Measurements from ENCODE around the gene MGST3. TPM values are rescaled to one million over a fixed set of nuclear protein-coding genes. Genes with fewer than 3 reads are reported as not detected.
"Not testable (repeated sequence)": the region's sequence is repeated elsewhere in the genome, so short reads cannot be mapped to it uniquely, and the experiment has no call there.

MGST3 gene
- total RNA-seq, 2 experiments from 2014 or later, result 53.3 to 56.6 TPM

DNA sequence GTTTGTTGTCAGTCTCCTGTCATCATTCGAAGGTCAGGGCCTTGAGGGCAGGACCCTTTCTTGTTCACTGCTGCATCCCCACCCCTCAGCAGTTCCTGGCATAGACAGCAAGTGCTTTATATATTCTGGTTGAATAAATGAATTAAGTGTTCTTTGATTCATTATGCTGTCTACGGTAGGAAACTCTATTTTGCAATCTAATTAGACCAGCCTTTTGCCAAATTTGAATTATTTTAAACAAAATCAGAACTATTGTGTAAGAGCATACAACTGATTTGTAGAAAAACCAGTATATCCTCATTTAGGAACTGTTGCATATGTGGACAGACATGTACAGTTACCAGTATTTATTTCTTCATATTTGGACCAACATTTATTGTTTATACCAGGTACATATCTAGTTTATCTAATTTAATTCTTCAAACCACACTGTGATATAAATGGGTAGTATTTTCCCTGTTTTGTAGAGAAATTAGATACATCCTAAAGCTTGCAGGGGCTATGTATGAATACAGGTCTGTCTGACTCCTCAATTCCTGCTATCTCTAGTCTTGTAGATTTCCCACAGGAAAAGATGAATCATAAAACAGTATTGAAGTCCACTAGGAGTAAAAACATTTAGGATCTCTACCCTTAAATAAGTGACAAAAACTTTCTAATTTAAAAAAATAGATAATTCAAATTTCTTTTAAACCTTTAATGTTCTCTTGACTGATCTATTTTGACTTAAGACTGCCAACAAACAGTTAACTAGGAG lies 10.4 kb downstream of the MGST3 start:
- H3K4me1 Mint-ChIP-seq (ENCODE audit: low read depth), result peaks cover 46% of the 10 kb centered on the region
- intact Hi-C loops (cut with micrococcal nuclease), result no loop called here
- ChIA-PET POLR2A (no interaction called here), CTCF (no interaction called here)
- H3K9me3 Mint-ChIP-seq, result no peaks in the 10 kb centered on the region
- H3K27ac Mint-ChIP-seq, result no peak overlapping the region
- no peak overlapping the region for H3K4me3 Mint-ChIP-seq
- H3K27me3 Mint-ChIP-seq, result no peaks in the 10 kb centered on the region
- H3K36me3 Mint-ChIP-seq, result peaks cover 7% of the 10 kb centered on the region
- no peak for DNase-seq

DNA sequence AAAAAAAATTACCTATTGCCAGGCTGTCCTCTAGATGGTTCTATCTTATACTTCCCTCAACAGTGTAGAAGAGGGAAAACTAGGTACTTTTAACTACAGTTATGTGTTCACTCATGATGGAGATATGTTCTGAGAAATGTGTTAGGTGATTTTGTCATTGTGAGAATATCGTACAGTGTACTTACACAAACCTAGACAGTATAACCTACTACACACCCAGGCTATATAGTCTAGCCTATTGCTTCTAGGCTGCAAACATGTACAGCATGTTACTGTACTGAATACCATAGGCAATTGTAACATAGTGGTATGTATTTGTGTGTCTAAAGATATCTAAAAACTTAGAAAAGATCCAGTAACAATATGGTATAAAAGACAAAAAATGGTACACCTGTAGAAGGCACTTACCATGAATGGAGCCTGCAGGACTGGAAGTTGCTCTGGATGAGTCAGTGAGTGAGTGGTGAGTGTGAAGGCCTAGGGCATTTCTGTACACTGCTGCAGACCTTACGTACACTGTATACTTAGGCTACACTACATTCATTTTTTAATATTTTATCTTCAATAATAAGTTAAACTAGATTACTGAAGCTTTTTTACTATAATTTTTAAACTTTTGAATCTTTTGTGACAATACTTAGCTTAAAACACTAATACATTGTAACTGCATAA lies 13.2 kb downstream of the MGST3 start:
- H3K27ac Mint-ChIP-seq, result no peak overlapping the region
- H3K4me1 Mint-ChIP-seq (ENCODE audit: low read depth), result peaks cover 37% of the 10 kb centered on the region

DNA sequence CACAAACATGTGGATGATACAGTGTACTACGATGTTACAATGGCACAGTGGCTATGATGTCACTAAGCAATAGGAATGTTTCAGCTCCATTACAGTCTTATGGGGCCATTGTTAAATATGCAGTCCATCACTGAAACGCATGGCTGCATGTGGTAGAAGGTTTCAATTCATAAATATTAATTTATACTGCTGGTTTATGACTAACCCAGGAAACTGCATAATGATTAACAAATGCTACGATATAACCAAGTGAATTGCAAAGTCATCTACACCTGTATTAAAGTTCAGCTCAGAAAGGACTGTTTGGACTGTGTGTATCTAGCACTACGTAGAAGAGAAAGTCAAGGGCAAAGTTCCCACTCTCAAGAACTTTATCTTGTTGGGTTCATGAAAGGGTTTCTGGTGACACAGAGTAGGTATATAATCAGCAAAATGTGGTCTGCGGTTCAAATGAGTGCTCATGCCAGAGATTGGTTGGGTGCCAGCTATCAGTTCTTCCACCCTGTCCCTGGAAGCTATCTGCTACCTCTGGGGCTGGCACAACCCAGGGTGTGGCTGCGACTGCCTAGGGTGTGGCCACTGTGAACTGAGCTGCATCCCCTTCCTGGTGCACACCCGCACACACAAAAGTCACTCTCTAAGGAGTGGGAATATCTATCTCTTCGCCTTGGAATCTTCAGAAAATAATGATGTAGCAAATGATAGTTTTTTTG lies 14.8 kb downstream of the MGST3 start:
- CTCF ChIA-PET, result interaction anchor here (0.8 to 2.8 kb wide), 5 partner anchors 11 to 238 kb away, joined by 3 to 9 read pairs (median 3); partner anchors contain the start of gene ALDH9A1
- Mint-ChIP-seq H3K27ac (no peak overlapping the region), H3K27me3 (no peaks in the 10 kb centered on the region), H3K36me3 (peaks cover 2% of the 10 kb centered on the region), H3K4me1 (ENCODE audit: low read depth) (peaks cover 24% of the 10 kb centered on the region), H3K4me3 (no peak overlapping the region), H3K9me3 (no peaks in the 10 kb centered on the region)
- DNase-seq, result peak; percentile 38
- intact Hi-C loops (cut with micrococcal nuclease), result loop anchor here (2.0 kb wide), 1 partner anchor 15 kb away; the partner anchor contains the start of gene MGST3
- POLR2A ChIA-PET, result interaction anchor here (0.6 kb wide), 1 partner anchor 124 kb away, joined by 3 read pairs; no protein-coding TSS in a partner anchor

More for the DNA sequence above, 13.2 kb downstream of the MGST3 start:
- H3K9me3 Mint-ChIP-seq, result no peaks in the 10 kb centered on the region
- H3K36me3 Mint-ChIP-seq, result no peaks in the 10 kb centered on the region
- POLR2A ChIA-PET, result no interaction called here
- CTCF ChIA-PET, result interaction anchor here (2.8 kb wide), 1 partner anchor 54 kb away, joined by 9 read pairs; the partner anchor contains the start of gene ALDH9A1
- H3K27me3 Mint-ChIP-seq, result no peaks in the 10 kb centered on the region
- no peak for DNase-seq
- intact Hi-C loops (cut with micrococcal nuclease), result loop anchor here (2.0 kb wide), 1 partner anchor 13 kb away; the partner anchor contains the start of gene MGST3
- H3K4me3 Mint-ChIP-seq, result no peak overlapping the region

DNA sequence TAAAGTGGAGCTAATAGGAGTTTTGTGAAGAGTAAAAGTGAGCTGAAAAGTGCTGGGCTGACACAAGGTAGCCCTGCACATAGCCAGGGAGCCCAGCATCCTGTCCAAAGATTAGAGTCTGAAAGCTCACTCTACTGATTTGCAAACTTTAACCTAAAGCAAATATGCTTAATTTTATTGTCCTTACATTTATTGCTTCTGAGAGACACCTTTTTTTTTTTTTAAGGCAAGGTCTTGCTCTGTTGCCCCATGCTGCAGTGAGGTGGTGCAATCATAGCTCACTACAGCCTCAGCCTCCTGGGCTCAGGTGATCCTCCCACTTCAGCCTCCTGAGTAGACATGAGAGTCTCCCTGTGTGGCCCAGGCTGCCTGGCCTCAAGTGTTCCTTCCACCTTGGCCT lies 16.5 kb downstream of the MGST3 start:
- no peak overlapping the region for H3K4me3 Mint-ChIP-seq
- POLR2A ChIA-PET, result no interaction called here
- peaks cover 19% of the 10 kb centered on the region for H3K4me1 Mint-ChIP-seq (ENCODE audit: low read depth)
- no peaks in the 10 kb centered on the region for H3K27me3 Mint-ChIP-seq
- no peaks in the 10 kb centered on the region for H3K9me3 Mint-ChIP-seq
- no peak overlapping the region for H3K27ac Mint-ChIP-seq
- H3K36me3 Mint-ChIP-seq, result peaks cover 5% of the 10 kb centered on the region
- intact Hi-C loops (cut with micrococcal nuclease), result no loop called here
- DNase-seq, result no peak
- CTCF ChIA-PET, result no interaction called here

DNA sequence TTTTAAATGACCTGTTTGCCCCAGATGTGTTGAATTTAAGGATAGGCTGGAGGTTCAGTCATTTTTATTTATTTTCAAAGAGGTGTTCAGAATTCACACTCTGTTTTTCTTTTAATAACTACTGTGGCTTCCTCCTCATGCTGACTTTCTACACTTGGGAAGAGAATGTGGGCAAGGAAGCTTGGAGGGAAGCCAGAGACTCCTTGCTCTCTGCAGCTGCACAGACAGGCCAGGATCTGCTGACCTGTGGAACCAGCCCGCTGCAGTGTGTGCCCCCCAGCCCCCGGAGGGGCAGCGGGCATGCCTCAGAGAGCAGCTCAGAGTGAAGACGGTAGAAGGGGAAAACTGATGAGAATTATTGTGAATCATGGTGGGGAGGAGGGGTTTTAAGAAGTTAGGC lies 16.9 kb downstream of the MGST3 start:
- Mint-ChIP-seq H3K36me3 (peaks cover 5% of the 10 kb centered on the region), H3K4me3 (no peak overlapping the region), H3K4me1 (ENCODE audit: low read depth) (peaks cover 19% of the 10 kb centered on the region), H3K27ac (no peak overlapping the region), H3K9me3 (no peaks in the 10 kb centered on the region), H3K27me3 (no peaks in the 10 kb centered on the region)
- DNase-seq, result no peak
- POLR2A ChIA-PET, result no interaction called here
- intact Hi-C loops (cut with micrococcal nuclease), result no loop called here
- CTCF ChIA-PET, result no interaction called here

DNA sequence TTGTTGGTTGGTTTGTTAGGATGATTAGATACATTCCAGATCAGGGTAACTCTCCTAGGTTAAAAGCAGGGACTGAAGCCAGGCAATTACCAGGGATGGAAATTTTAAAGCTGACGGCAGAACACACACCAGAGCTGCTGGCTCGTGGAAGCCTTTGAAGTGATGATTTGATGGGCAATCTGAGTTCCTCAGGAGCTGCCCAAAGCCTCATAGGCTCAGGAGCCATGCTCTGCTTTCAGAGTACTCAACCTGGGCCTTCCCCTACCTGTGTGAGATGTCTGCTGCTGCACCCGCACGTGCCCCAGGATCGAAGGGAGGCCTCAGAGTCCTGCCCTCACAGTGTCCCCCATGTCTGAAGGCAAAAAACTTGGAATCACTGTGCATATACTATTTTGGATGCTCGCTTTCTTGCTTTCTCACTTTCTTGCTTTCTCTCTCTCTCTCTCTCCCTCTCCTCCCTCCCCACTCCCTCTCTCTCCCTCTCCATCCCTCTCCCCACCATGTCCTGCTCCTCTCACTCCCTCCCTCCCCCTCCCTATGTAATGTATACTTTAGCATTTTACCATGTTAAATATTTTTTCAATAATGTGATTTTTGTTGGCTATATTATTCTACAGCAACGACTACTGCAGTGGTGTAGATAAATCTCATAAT lies 18.0 kb downstream of the MGST3 start:
- no peak overlapping the region for H3K27ac Mint-ChIP-seq
- peaks cover 10% of the 10 kb centered on the region for H3K36me3 Mint-ChIP-seq
- H3K4me1 Mint-ChIP-seq (ENCODE audit: low read depth), result peaks cover 19% of the 10 kb centered on the region
- no peak overlapping the region for H3K4me3 Mint-ChIP-seq
- ChIA-PET POLR2A (no interaction called here), CTCF (no interaction called here)
- no peaks in the 10 kb centered on the region for H3K9me3 Mint-ChIP-seq
- intact Hi-C loops (cut with micrococcal nuclease), result no loop called here
- no peak for DNase-seq
- no peaks in the 10 kb centered on the region for H3K27me3 Mint-ChIP-seq

DNA sequence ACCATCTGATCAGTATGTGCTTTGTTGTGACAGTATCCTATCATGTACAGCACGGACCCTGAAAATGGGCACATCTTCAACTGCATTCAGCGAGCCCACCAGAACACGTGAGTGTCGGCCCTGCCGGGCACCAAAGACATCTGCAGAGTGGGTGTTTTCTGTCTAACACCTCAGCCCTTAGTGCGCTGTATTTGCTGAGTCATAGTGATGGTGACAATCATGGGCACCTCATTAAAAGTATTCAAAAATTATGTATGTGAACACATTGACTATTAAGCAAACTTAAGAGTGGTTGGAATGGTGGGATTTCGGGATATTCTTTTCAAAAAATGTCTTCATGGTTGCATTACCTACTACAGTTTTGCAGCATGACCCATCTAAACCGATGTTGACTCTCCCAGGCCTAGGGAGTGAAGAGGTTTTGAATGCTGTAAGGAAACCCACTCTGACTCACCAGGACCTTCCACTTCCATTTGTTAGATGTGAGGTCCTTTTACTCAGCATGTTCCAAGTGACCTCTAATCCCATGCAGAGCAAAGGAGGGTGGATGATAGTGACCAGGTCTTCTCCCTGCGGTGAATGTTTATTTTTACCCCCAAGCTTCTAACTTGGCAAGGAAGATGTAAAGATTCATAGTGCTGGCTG lies 20.1 kb downstream of the MGST3 start:
- Mint-ChIP-seq H3K9me3 (no peaks in the 10 kb centered on the region), H3K36me3 (peaks cover 14% of the 10 kb centered on the region), H3K27ac (no peak overlapping the region), H3K4me1 (ENCODE audit: low read depth) (peaks cover 9% of the 10 kb centered on the region), H3K4me3 (no peak overlapping the region), H3K27me3 (no peaks in the 10 kb centered on the region)
- ChIA-PET POLR2A (no interaction called here), CTCF (no interaction called here)
- no peak for DNase-seq
- intact Hi-C loops (cut with micrococcal nuclease), result no loop called here

DNA sequence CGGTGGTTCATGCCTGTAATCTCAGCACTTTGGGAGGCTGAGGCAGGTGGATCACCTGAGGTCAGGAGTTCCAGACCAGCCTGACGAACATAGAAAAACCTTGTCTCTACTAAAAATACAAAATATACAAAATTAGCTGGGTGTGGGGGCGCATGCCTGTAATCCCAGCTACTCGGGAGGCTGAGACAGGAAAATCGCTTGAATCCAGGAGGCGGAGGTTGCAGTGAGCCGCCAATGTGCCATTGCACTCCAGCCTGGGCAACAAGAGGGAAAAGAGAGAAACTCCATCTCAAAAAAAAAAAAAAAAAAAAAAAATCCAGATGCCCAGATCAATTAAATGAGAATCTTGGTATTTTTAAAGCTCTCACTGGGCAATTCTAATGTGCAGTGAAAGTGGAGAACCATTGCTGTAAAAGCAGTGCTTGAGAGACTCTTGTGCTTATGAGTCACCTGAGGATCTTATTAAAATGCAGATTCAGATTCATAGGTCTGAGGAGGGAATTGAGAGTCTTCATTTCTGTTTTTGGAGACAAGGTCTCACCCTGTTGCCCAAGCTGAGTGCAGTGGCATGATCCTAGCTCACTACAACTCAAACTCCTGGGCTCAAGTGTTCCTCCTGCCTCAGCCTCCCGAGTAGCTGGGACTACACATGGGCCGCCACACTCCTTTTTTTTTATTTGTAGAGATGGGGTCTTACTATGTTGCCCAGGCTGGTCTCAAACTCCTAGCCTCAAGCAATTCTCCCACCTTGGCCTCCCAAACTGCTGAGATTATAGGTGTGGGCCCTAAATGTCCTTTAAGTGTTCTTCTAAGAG lies 27.9 kb downstream of the MGST3 start:
- H3K27ac Mint-ChIP-seq; H3K4me1 Mint-ChIP-seq (ENCODE audit: low read depth); H3K27me3 Mint-ChIP-seq; H3K4me3 Mint-ChIP-seq; intact Hi-C loops (cut with micrococcal nuclease); DNase-seq; H3K9me3 Mint-ChIP-seq: not testable (repeated sequence)
- ChIA-PET CTCF (interaction anchor here (0.6 to 1.7 kb wide), 3 partner anchors 24 to 99 kb away, joined by 3 to 8 read pairs (median 3); no protein-coding TSS in a partner anchor), POLR2A (interaction anchor here (0.5 kb wide), 1 partner anchor 197 kb away, joined by 3 read pairs; no protein-coding TSS in a partner anchor)
- peaks cover 27% of the 10 kb centered on the region for H3K36me3 Mint-ChIP-seq

DNA sequence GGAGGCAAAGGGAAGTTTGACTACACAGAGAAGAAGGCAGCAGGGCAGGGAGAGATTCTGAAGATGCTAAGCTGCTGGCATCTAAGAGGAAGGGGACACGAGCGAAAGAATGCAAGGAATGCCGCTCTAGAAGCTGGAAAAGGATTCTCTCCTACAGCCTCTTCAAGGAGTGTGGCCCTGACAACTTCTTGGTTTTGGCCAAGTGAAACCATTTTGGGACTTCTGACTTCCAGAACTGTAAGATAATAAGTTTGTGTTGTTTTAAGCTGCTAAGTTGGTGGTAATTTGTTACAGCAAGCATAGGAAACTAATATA lies 28.5 kb downstream of the MGST3 start:
- no peaks in the 10 kb centered on the region for H3K27me3 Mint-ChIP-seq
- H3K27ac Mint-ChIP-seq, result no peak overlapping the region
- H3K36me3 Mint-ChIP-seq, result peaks cover 28% of the 10 kb centered on the region
- H3K9me3 Mint-ChIP-seq, result no peaks in the 10 kb centered on the region
- no peak overlapping the region for H3K4me3 Mint-ChIP-seq
- ChIA-PET CTCF (no interaction called here), POLR2A (no interaction called here)
- H3K4me1 Mint-ChIP-seq (ENCODE audit: low read depth), result no peaks in the 10 kb centered on the region
- DNase-seq, result no peak
- intact Hi-C loops (cut with micrococcal nuclease), result no loop called here

DNA sequence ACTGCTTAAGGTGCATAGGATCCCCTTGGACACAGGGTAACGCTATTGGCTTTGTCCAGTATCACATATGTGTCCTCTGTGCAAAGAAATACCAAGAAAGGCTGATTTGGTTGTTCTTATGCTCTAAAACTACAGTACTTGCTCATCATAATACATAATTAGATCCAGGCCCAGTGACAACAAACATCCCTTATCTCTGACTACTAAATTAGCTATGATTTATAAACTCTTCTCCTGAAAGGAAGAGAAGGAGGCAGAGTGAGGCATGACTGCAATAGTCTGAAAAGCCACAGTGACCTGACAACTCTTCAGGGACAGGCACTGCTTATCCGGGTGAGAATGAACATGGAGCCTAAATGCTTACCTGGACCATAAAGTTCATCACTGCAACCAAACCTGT lies 30.7 kb downstream of the MGST3 start:
- ChIA-PET POLR2A (no interaction called here), CTCF (interaction anchor here (0.9 to 1.4 kb wide), 3 partner anchors 22 to 36 kb away, joined by 3 to 5 read pairs (median 3); partner anchors contain the start of genes ALDH9A1 and MGST3)
- no peak for DNase-seq
- H3K27ac Mint-ChIP-seq, result no peak overlapping the region
- H3K9me3 Mint-ChIP-seq, result no peaks in the 10 kb centered on the region
- peaks cover 5% of the 10 kb centered on the region for H3K4me1 Mint-ChIP-seq (ENCODE audit: low read depth)
- H3K27me3 Mint-ChIP-seq, result no peaks in the 10 kb centered on the region
- intact Hi-C loops (cut with micrococcal nuclease), result no loop called here
- no peak overlapping the region for H3K4me3 Mint-ChIP-seq
- H3K36me3 Mint-ChIP-seq, result peaks cover 37% of the 10 kb centered on the region

DNA sequence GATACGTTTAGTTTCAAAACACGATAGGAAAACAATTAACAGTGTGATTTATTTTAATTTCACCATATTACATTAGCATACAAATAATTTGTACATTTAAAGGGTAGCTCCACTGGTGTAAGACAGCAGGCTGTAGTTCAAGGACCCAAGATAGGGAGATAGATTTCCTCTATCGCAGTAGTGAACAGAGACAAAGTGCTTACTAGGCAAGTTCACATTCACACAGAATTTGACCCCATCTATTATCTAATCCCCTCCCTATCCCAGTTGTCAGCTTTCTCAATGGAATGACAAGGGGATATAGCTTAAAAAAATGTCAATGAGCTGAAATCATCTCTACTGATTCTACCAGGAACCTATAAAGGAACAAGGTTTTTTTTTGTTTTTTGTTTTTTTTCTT lies 31.2 kb downstream of the MGST3 start:
- Mint-ChIP-seq H3K4me3 (no peak overlapping the region), H3K27me3 (no peaks in the 10 kb centered on the region), H3K36me3 (peaks cover 41% of the 10 kb centered on the region), H3K4me1 (ENCODE audit: low read depth) (peaks cover 5% of the 10 kb centered on the region), H3K9me3 (no peaks in the 10 kb centered on the region), H3K27ac (no peak overlapping the region)
- POLR2A ChIA-PET, result no interaction called here
- intact Hi-C loops (cut with micrococcal nuclease), result no loop called here
- CTCF ChIA-PET, result interaction anchor here (0.6 to 1.4 kb wide), 4 partner anchors 21 to 36 kb away, joined by 3 to 5 read pairs (median 3); partner anchors contain the start of genes ALDH9A1 and MGST3
- DNase-seq, result no peak
